Stimulated activated CD8-positive, alpha-beta memory T cell treated with anti-CD3 and anti-CD28 coated beads, Interleukin-7, amount 100 ng/mL, for 48 hours (primary cell): ENCODE measurements around the gene CAPZA1.
"Not testable (repeated sequence)": the region's sequence is repeated elsewhere in the genome, so short reads cannot be mapped to it uniquely, and the experiment has no call there.

Experiments
- DNase-seq, 2 donors: peaks; one replicate each; pipeline ENCODE4 v3.0.0-alpha.2; 2020; ENCODE audit warnings: low read depth in 1 of 2; ENCODE audit errors: extremely low read depth in 1 of 2

CAPZA1 gene

GRCh38 chr1:112619518-112620376 lies at the start of gene CAPZA1:
Gene CAPZA1, plus strand, starts transcription at chr1:112619832. Its CDS starts 13 bp downstream, at chr1:112619845.
- peak; percentile 86 for DNase-seq

GRCh38 chr1:112575154-112575804 lies 44.4 kb upstream of the CAPZA1 start:
- no peak for DNase-seq

- DNase-seq = no peak
These were observed 43.4 kb upstream of the CAPZA1 start for GRCh38 chr1:112576240-112576639.

- no peak for DNase-seq
These were observed 39.7 kb upstream of the CAPZA1 start for GRCh38 chr1:112579801-112580510.

- no peak for DNase-seq
These were observed 37.9 kb upstream of the CAPZA1 start for GRCh38 chr1:112581586-112582192.

GRCh38 chr1:112583366-112583765 lies 36.3 kb upstream of the CAPZA1 start:
- no peak for DNase-seq

GRCh38 chr1:112589766-112590165 lies 29.9 kb upstream of the CAPZA1 start:
- DNase-seq = no peak

GRCh38 chr1:112594208-112594876 lies 25.3 kb upstream of the CAPZA1 start:
- DNase-seq = no peak

- no peak for DNase-seq
These were observed 20.2 kb upstream of the CAPZA1 start for GRCh38 chr1:112599477-112599876.

GRCh38 chr1:112603012-112603411 lies 16.6 kb upstream of the CAPZA1 start:
- DNase-seq = no peak

GRCh38 chr1:112603541-112603940 lies 16.1 kb upstream of the CAPZA1 start:
- DNase-seq = no peak

- no peak for DNase-seq
These were observed 13.9 kb upstream of the CAPZA1 start for GRCh38 chr1:112605633-112606327.

- DNase-seq = no peak
These were observed 5.1 kb upstream of the CAPZA1 start for GRCh38 chr1:112614460-112615065.

- no peak for DNase-seq
These were observed 1.4 kb upstream of the CAPZA1 start for GRCh38 chr1:112618114-112618720.

- DNase-seq = peak in 1 of 2 donors; percentile 32
These were observed 713 bp upstream of the CAPZA1 start, which contains the start of gene ST7L for GRCh38 chr1:112618721-112619517. Gene ST7L, minus strand, starts transcription at chr1:112619141. Its CDS starts 28 bp downstream, at chr1:112619113.

GRCh38 chr1:112620377-112620695 lies 704 bp downstream of the CAPZA1 start:
- no peak for DNase-seq

- not testable (repeated sequence) for DNase-seq
These were observed 4.9 kb downstream of the CAPZA1 start for GRCh38 chr1:112624493-112624892.

- DNase-seq = no peak
These were observed 6.1 kb downstream of the CAPZA1 start for GRCh38 chr1:112625696-112626095.
